PC-3 (cell line): ENCODE results near the gene KRT33A.
"Not testable (repeated sequence)": the region's sequence is repeated elsewhere in the genome, so short reads cannot be mapped to it uniquely, and the experiment has no call there.

ENCODE experiments used
- CTCF ChIP-seq: fragments of 300-600 bp; sonication (generic); conservative IDR thresholded peaks from 2 replicates; pipeline ENCODE4 v1.5.1; 2017; ENCODE audit warnings: antibody characterized with exemption, low read depth, mild to moderate bottlenecking, low read length
- EZH2 ChIP-seq: fragments of 300-600 bp; sonication (generic); IDR thresholded peaks from one replicate; pipeline ENCODE4 v1.6.1; 2017; ENCODE audit warnings: antibody characterized with exemption, mild to moderate bottlenecking, low read length; ENCODE audit not compliant: unreplicated experiment
- EZH2phosphoT487 ChIP-seq: fragments of 300-600 bp; sonication (generic); IDR thresholded peaks from 2 replicates; pipeline ENCODE4 v1.6.1; 2018; ENCODE audit warnings: mild to moderate bottlenecking, antibody characterized with exemption, low read length, borderline replicate concordance

DNA sequence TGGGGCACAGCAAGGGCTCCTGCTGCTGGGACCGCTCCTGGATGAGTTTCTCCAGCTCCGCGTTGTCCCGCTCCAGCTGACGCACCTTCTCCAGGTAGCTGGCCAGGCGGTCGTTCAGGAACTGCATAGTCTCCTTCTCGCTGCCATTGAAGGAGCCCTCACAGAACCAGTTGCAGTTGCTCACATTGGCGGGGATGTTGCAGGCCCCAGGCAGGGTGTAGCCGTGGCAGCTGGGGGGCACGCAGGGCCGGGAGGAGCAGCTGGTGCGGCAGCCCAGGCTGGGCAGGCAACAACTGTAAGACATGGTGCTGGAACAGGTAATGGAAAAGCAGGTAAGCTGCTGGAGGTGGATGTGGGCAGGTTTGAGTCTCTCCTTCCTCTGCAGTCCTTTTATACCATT lies 31.3 kb upstream of the KRT33A start, which contains the start of gene KRT34:
- not testable (repeated sequence) for TF ChIP-seq CTCF, EZH2, EZH2phosphoT487
